AG04449 (cell line): Measurements from ENCODE around the gene PI4KB.

ENCODE experiments used
- CTCF ChIA-PET: fragments of 350-600 bp; formaldehyde crosslinking; extraction: SDS; loops from one replicate; lab custom pipeline; 2021; ENCODE audit warnings: antibody characterized with exemption; lab: Yijun Ruan, JAX
- POLR2A ChIA-PET: fragments of 400-600, 350-600 bp; formaldehyde crosslinking; extraction: SDS; loops from one replicate; lab custom pipeline; 2020; ENCODE audit warnings: antibody characterized with exemption, inconsistent platforms; lab: Yijun Ruan, JAX
- DNase-seq: peaks from one replicate; pipeline ENCODE4 v3.0.0-alpha.2; 2010; ENCODE audit warnings: low read depth, low spot score
- H3K4me3 ChIP-seq: 2 replicates; pipeline ENCODE4 v1.5.1; 2011; ENCODE audit warnings: low read depth, mild to moderate bottlenecking, control low read depth, low read length
- TF ChIP-seq, protein P1 (sequence below): IDR thresholded peaks from one replicate; pipeline ENCODE4 v1.5.1; 2011; ENCODE audit warnings: mild to moderate bottlenecking, moderate library complexity, low read length, control low read depth, inconsistent platforms; ENCODE audit not compliant: insufficient read depth; ENCODE audit errors: missing control alignments

Gene PI4KB

GRCh38 chr1:151311589-151312331, 15.5 kb downstream of the PI4KB start:
- TF ChIP-seq, protein P1, sequence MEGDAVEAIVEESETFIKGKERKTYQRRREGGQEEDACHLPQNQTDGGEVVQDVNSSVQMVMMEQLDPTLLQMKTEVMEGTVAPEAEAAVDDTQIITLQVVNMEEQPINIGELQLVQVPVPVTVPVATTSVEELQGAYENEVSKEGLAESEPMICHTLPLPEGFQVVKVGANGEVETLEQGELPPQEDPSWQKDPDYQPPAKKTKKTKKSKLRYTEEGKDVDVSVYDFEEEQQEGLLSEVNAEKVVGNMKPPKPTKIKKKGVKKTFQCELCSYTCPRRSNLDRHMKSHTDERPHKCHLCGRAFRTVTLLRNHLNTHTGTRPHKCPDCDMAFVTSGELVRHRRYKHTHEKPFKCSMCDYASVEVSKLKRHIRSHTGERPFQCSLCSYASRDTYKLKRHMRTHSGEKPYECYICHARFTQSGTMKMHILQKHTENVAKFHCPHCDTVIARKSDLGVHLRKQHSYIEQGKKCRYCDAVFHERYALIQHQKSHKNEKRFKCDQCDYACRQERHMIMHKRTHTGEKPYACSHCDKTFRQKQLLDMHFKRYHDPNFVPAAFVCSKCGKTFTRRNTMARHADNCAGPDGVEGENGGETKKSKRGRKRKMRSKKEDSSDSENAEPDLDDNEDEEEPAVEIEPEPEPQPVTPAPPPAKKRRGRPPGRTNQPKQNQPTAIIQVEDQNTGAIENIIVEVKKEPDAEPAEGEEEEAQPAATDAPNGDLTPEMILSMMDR = no peak
- ChIA-PET CTCF (interaction anchor here (0.8 to 27.8 kb wide), 10 partner anchors 9 to 113 kb away, joined by 3 to 748 read pairs (median 18); partner anchors contain the start of genes PI4KB and RFX5), POLR2A (interaction anchor here (0.6 to 4.2 kb wide), 3 partner anchors 16 to 110 kb away, joined by 3 to 28 read pairs (median 5); partner anchors contain the start of genes PI4KB and ZNF687)
- no peak overlapping the region for H3K4me3 ChIP-seq
- DNase-seq = peak; percentile 95

GRCh38 chr1:151311011-151311410, 16.2 kb downstream of the PI4KB start:
- TF ChIP-seq, protein P1 = no peak
- no peak for DNase-seq
- H3K4me3 ChIP-seq = no peak overlapping the region
- ChIA-PET POLR2A (interaction anchor here (0.6 to 4.2 kb wide), 4 partner anchors 15 to 111 kb away, joined by 3 to 28 read pairs (median 4); partner anchors contain the start of genes PI4KB and ZNF687), CTCF (interaction anchor here (0.8 to 27.8 kb wide), 12 partner anchors 10 to 114 kb away, joined by 3 to 748 read pairs (median 10); partner anchors contain the start of genes PI4KB and RFX5)

GRCh38 chr1:151309811-151310323, 17.3 kb downstream of the PI4KB start:
- TF ChIP-seq, protein P1 = no peak
- ChIA-PET POLR2A (interaction anchor here (0.5 to 2.1 kb wide), 5 partner anchors 9 to 31 kb away, joined by 3 to 8 read pairs (median 3); partner anchors contain the start of gene PI4KB), CTCF (interaction anchor here (1.1 to 27.8 kb wide), 8 partner anchors 9 to 113 kb away, joined by 3 to 748 read pairs (median 26); partner anchors contain the start of gene PI4KB)
- H3K4me3 ChIP-seq = no peak overlapping the region
- DNase-seq = no peak

GRCh38 chr1:151294742-151295462, 32.3 kb downstream of the PI4KB start:
- no peak overlapping the region for H3K4me3 ChIP-seq
- POLR2A ChIA-PET = interaction anchor here (1.1 to 3.5 kb wide), 2 partner anchors 12 to 16 kb away, joined by 3 to 24 read pairs; partner anchors contain the start of gene ZNF687
- no peak for DNase-seq
- CTCF ChIA-PET = interaction anchor here (0.9 to 27.8 kb wide), 4 partner anchors 11 to 46 kb away, joined by 3 to 748 read pairs (median 10); no protein-coding TSS in a partner anchor
- TF ChIP-seq, protein P1 = no peak

- TF ChIP-seq, protein P1 = no peak
- ChIA-PET CTCF (interaction anchor here (0.8 to 27.8 kb wide), 5 partner anchors 8 to 194 kb away, joined by 3 to 748 read pairs (median 4); no protein-coding TSS in a partner anchor), POLR2A (interaction anchor here (0.8 to 3.5 kb wide), 2 partner anchors 10 to 48 kb away, joined by 3 to 24 read pairs; partner anchors contain the start of gene ZNF687)
Measured at GRCh38 chr1:151293093-151293492, 34.1 kb downstream of the PI4KB start.

More at GRCh38 chr1:151293093-151293492, 34.1 kb downstream of the PI4KB start:
- H3K4me3 ChIP-seq = no peak overlapping the region
- DNase-seq = no peak
